HepG2 (cell line): ENCODE data around the gene XPC. TPM values are rescaled to one million over a fixed set of nuclear protein-coding genes. Genes with fewer than 3 reads are reported as not detected.

Experiments
- CC2D1A ChIP-seq: sonication (generic); formaldehyde crosslinking; IDR thresholded peaks from 2 replicates; pipeline ENCODE4 v1.8.1; 2023; ENCODE audit warnings: mild to moderate bottlenecking, missing genetic modification reagents
- CREB1 ChIP-seq, 2 experiments: fragments of 450-650 bp in 1 of 2; IDR thresholded peaks; 2 replicates each; pipeline ENCODE4 v1.6.1; 2016 to 2017; ENCODE audit warnings: control low read depth in 1 of 2, mild to moderate bottlenecking in 1 of 2, missing compliant biosample characterization in 1 of 2, missing genetic modification characterization in 1 of 2
- FLYWCH1 ChIP-seq: sonication (generic); formaldehyde crosslinking; IDR thresholded peaks from 2 replicates; pipeline ENCODE4 v1.8.1; 2023; ENCODE audit warnings: mild to moderate bottlenecking, missing genetic modification reagents
- GTF3A ChIP-seq: sonication (generic); formaldehyde crosslinking; conservative IDR thresholded peaks from 2 replicates; pipeline ENCODE4 v1.4.0; 2020; ENCODE audit warnings: mild to moderate bottlenecking, missing genetic modification reagents
- HOXA5 ChIP-seq: sonication (generic); formaldehyde crosslinking; IDR thresholded peaks from 2 replicates; pipeline ENCODE4 v1.4.0; 2020; ENCODE audit warnings: missing genetic modification reagents
- KDM6A ChIP-seq: IDR thresholded peaks from 2 replicates; pipeline ENCODE4 v1.6.1; 2016; ENCODE audit warnings: low read depth
- NFIB ChIP-seq: sonication (generic); formaldehyde crosslinking; IDR thresholded peaks from 2 replicates; pipeline ENCODE4 v1.9.0; 2021; ENCODE audit warnings: missing genetic modification reagents, mild to moderate bottlenecking, borderline replicate concordance
- NR2C2 ChIP-seq: sonication (generic); formaldehyde crosslinking; IDR thresholded peaks from 2 replicates; pipeline ENCODE4 v1.4.0; 2020; ENCODE audit warnings: missing genetic modification reagents, mild to moderate bottlenecking, moderate library complexity, borderline replicate concordance
- PHF5A ChIP-seq: IDR thresholded peaks from one replicate; pipeline ENCODE4 v1.6.1; 2018; ENCODE audit warnings: low read depth, missing genetic modification reagents; ENCODE audit not compliant: unreplicated experiment
- PLRG1 ChIP-seq: fragments of 450-650 bp; conservative IDR thresholded peaks from 2 replicates; pipeline ENCODE4 v1.6.1; 2016
- SRY ChIP-seq: sonication (generic); formaldehyde crosslinking; IDR thresholded peaks from 2 replicates; pipeline ENCODE4 v1.8.0; 2022; ENCODE audit warnings: mild to moderate bottlenecking, missing genetic modification reagents
- THAP11 ChIP-seq: IDR thresholded peaks from 2 replicates; pipeline ENCODE4 v1.6.1; 2016; ENCODE audit warnings: missing biosample characterization, missing genetic modification reagents
- TP53 ChIP-seq: sonication (generic); formaldehyde crosslinking; conservative IDR thresholded peaks from 2 replicates; pipeline ENCODE4 v1.4.0; 2020; ENCODE audit warnings: missing genetic modification reagents
- ZBTB20 ChIP-seq: sonication (generic); formaldehyde crosslinking; IDR thresholded peaks from 2 replicates; pipeline ENCODE4 v1.8.1; 2023; ENCODE audit warnings: missing genetic modification reagents, low read depth, mild to moderate bottlenecking, borderline replicate concordance
- ZKSCAN1 ChIP-seq: fragments of 150-350 bp; IDR thresholded peaks from 2 replicates; pipeline ENCODE4 v1.6.1; 2014; ENCODE audit warnings: low read length
- ZNF20 ChIP-seq: sonication (generic); formaldehyde crosslinking; IDR thresholded peaks from 2 replicates; pipeline ENCODE4 v1.4.0; 2020; ENCODE audit warnings: mild to moderate bottlenecking, moderate library complexity, missing genetic modification reagents
- ZNF235 ChIP-seq: sonication (generic); formaldehyde crosslinking; IDR thresholded peaks from 2 replicates; pipeline ENCODE4 v1.8.1; 2023; ENCODE audit warnings: mild to moderate bottlenecking, missing genetic modification reagents, borderline replicate concordance
- ZNF333 ChIP-seq: sonication (generic); formaldehyde crosslinking; IDR thresholded peaks from 2 replicates; pipeline ENCODE4 v1.4.0; 2020; ENCODE audit warnings: mild to moderate bottlenecking, missing genetic modification reagents, borderline replicate concordance
- ZNF605 ChIP-seq: sonication (generic); formaldehyde crosslinking; IDR thresholded peaks from 2 replicates; pipeline ENCODE4 v1.8.0; 2022; ENCODE audit warnings: mild to moderate bottlenecking, missing genetic modification reagents
- polyA plus RNA-seq, 8 experiments: library from polyadenylated mRNA; depleted of rRNA in 3 of 8; stranded (reverse) in 7 of 8; unstranded in 1 of 8; fragments of >200 nt; fragmentation: Illumina TruSeq in 4 of 8; extraction: Trizol in 4 of 8; gene quantifications; 2 replicates each; pipeline versions ENCODE4 v1.2.1 to v1.2.3, GENCODE V29; 2011 to 2016; ENCODE audit warnings: low read depth in 4 of 8, missing spikeins in 1 of 8, mixed read lengths in 1 of 8; ENCODE audit not compliant: insufficient read depth in 1 of 8
- total RNA-seq, 5 experiments: library from RNA; depleted of rRNA; stranded (reverse); fragments of >200 nt; fragmentation: Illumina TruSeq; extraction: Trizol; gene quantifications; 2 replicates each; pipeline ENCODE4 v1.2.3, GENCODE V29; 2016; ENCODE audit warnings: low read depth in 1 of 5
- TF ChIP-seq, protein P1 (sequence below): sonication (generic); formaldehyde crosslinking; conservative IDR thresholded peaks from 2 replicates; pipeline ENCODE4 v1.4.0; 2020; ENCODE audit warnings: missing genetic modification reagents
- TF ChIP-seq, protein P2 (sequence below): sonication (generic); formaldehyde crosslinking; IDR thresholded peaks from 2 replicates; pipeline ENCODE4 v1.9.0; 2022; ENCODE audit warnings: missing genetic modification reagents, mild to moderate bottlenecking, borderline replicate concordance
- TF ChIP-seq, protein P3 (sequence below): sonication (generic); formaldehyde crosslinking; IDR thresholded peaks from 2 replicates; pipeline ENCODE4 v1.4.0; 2020; ENCODE audit warnings: missing genetic modification reagents, mild to moderate bottlenecking, borderline replicate concordance
- TF ChIP-seq, protein P4 (sequence below): sonication (generic); formaldehyde crosslinking; IDR thresholded peaks from 2 replicates; pipeline ENCODE4 v1.8.1; 2023; ENCODE audit warnings: mild to moderate bottlenecking, missing genetic modification reagents

XPC gene
- total and polyA plus RNA-seq, 2 of the 13 experiments (the other 11 are each of a cell fraction or from before 2014, with no cell fraction given), result 9.4 to 24.1 TPM

DNA sequence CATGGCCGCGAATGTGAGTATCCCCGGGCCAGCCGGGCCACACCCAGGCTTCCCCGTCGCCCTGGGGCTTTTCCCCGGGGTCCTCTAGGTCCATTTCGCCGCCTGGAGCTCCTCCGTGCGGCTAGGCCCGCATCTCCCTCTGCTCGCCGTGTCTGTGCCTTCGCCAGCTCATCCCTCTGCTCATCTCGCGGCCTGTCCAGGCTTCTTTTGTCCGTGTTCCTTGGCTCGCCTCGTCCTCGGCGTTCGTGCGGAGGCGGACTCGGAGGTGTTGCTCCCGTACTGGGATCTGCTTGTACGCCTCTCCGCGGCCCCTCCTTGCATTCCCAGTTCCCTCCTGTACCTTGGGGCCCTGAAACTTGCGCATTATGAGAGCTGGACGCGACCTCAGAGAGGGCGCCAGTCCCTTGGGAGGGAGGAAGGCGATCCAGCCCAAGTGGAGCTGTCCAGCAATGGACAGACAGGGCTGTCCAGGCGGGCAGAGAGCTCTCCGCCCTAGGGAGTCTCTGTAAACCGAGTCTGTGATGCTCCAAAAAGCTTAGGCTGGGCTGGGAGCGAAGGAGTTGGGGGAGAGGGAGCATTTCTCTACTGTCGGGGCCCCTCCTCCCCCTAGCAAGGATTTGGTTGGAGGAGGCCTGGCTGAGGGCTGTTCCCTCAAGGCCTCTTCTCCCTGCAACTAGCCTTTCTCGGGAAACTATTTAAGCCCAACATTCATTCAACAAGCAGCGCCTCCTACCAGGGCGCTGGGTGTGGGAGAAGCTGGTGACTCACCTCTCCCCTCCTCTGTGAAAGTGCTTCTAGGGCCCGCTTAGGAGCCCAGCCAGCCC lies 53.0 kb downstream of the XPC start (continued):
- TF ChIP-seq NFIB, result 0 out of 2 replicates have a peak, but pooled peaks have one; percentile 44
- TF ChIP-seq ZNF333 (CRISPR knock-in tag), result no peak
- TF ChIP-seq, protein P1, sequence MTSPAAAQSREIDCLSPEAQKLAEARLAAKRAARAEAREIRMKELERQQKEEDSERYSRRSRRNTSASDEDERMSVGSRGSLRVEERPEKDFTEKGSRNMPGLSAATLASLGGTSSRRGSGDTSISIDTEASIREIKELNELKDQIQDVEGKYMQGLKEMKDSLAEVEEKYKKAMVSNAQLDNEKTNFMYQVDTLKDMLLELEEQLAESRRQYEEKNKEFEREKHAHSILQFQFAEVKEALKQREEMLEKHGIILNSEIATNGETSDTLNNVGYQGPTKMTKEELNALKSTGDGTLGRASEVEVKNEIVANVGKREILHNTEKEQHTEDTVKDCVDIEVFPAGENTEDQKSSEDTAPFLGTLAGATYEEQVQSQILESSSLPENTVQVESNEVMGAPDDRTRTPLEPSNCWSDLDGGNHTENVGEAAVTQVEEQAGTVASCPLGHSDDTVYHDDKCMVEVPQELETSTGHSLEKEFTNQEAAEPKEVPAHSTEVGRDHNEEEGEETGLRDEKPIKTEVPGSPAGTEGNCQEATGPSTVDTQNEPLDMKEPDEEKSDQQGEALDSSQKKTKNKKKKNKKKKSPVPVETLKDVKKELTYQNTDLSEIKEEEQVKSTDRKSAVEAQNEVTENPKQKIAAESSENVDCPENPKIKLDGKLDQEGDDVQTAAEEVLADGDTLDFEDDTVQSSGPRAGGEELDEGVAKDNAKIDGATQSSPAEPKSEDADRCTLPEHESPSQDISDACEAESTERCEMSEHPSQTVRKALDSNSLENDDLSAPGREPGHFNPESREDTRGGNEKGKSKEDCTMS (CRISPR knock-in tag), result no peak
- no peak for TF ChIP-seq PLRG1
- no peak; the same call in none of the 2 replicates for TF ChIP-seq SRY (CRISPR knock-in tag)
- TF ChIP-seq ZKSCAN1, result no peak
- TF ChIP-seq ZNF20, result no peak
- TF ChIP-seq ZNF235 (CRISPR knock-in tag), result no peak
- no peak for TF ChIP-seq HOXA5 (CRISPR knock-in tag)
- TF ChIP-seq TP53 (CRISPR knock-in tag), result no peak
- no peak for TF ChIP-seq PHF5A (CRISPR knock-in tag)
- peak; percentile 78; the same call in 1 of the 2 replicates for TF ChIP-seq ZNF605 (CRISPR knock-in tag)
- no peak for TF ChIP-seq GTF3A (CRISPR knock-in tag)
- TF ChIP-seq, protein P2, sequence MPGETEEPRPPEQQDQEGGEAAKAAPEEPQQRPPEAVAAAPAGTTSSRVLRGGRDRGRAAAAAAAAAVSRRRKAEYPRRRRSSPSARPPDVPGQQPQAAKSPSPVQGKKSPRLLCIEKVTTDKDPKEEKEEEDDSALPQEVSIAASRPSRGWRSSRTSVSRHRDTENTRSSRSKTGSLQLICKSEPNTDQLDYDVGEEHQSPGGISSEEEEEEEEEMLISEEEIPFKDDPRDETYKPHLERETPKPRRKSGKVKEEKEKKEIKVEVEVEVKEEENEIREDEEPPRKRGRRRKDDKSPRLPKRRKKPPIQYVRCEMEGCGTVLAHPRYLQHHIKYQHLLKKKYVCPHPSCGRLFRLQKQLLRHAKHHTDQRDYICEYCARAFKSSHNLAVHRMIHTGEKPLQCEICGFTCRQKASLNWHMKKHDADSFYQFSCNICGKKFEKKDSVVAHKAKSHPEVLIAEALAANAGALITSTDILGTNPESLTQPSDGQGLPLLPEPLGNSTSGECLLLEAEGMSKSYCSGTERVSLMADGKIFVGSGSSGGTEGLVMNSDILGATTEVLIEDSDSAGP (CRISPR knock-in tag), result no peak; the same call in 1 of the 2 replicates
- no peak for TF ChIP-seq CREB1 (IDR thresholded peaks at IDR 0.05)
- no peak for TF ChIP-seq CREB1 (CRISPR knock-in tag; IDR thresholded peaks at IDR 0.05)
- TF ChIP-seq, protein P3, sequence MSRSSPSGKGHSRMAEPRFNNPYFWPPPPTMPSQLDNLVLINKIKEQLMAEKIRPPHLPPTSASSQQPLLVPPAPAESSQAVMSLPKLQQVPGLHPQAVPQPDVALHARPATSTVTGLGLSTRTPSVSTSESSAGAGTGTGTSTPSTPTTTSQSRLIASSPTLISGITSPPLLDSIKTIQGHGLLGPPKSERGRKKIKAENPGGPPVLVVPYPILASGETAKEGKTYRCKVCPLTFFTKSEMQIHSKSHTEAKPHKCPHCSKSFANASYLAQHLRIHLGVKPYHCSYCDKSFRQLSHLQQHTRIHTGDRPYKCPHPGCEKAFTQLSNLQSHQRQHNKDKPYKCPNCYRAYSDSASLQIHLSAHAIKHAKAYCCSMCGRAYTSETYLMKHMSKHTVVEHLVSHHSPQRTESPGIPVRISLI (CRISPR knock-in tag), result no peak
- no peak for TF ChIP-seq THAP11 (CRISPR knock-in tag)
- TF ChIP-seq FLYWCH1 (CRISPR knock-in tag), result no peak
- no peak for TF ChIP-seq ZBTB20 (CRISPR knock-in tag)
- no peak for TF ChIP-seq KDM6A (CRISPR knock-in tag)
- no peak for TF ChIP-seq CC2D1A (CRISPR knock-in tag)
- TF ChIP-seq, protein P4, sequence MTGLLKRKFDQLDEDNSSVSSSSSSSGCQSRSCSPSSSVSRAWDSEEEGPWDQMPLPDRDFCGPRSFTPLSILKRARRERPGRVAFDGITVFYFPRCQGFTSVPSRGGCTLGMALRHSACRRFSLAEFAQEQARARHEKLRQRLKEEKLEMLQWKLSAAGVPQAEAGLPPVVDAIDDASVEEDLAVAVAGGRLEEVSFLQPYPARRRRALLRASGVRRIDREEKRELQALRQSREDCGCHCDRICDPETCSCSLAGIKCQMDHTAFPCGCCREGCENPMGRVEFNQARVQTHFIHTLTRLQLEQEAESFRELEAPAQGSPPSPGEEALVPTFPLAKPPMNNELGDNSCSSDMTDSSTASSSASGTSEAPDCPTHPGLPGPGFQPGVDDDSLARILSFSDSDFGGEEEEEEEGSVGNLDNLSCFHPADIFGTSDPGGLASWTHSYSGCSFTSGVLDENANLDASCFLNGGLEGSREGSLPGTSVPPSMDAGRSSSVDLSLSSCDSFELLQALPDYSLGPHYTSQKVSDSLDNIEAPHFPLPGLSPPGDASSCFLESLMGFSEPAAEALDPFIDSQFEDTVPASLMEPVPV (CRISPR knock-in tag), result 0 out of 2 replicates have a peak, but pooled peaks have one; percentile 83
- TF ChIP-seq NR2C2 (CRISPR knock-in tag), result no peak
